HepG2 (cell line): ENCODE measurements around the gene RCOR1. TPM values are rescaled to one million over a fixed set of nuclear protein-coding genes. Genes with fewer than 3 reads are reported as not detected.

ENCODE experiments used
- E2F1 ChIP-seq: sonication (generic); formaldehyde crosslinking; IDR thresholded peaks from 2 replicates; pipeline ENCODE4 v1.5.0; 2020; ENCODE audit warnings: missing genetic modification reagents
- FOXA3 ChIP-seq: IDR thresholded peaks from 2 replicates; pipeline ENCODE4 v1.6.1; 2016; ENCODE audit warnings: missing genetic modification reagents, missing compliant biosample characterization
- HNF1A ChIP-seq, 2 experiments: sonication (generic) in 1 of 2; formaldehyde crosslinking in 1 of 2; IDR thresholded peaks; 2 replicates each; pipeline versions ENCODE4 v1.4.0 to v1.6.1; 2016 to 2020; ENCODE audit warnings: borderline replicate concordance in 1 of 2, low read depth in 1 of 2, mild to moderate bottlenecking in 1 of 2, missing genetic modification reagents in 1 of 2
- KDM1A ChIP-seq: IDR thresholded peaks from 2 replicates; pipeline ENCODE4 v1.6.1; 2016; ENCODE audit warnings: missing compliant biosample characterization
- NR2F6 ChIP-seq, 2 experiments: IDR thresholded peaks; 2 replicates each; pipeline ENCODE4 v1.6.1; 2016; ENCODE audit warnings: antibody characterized with exemption in 1 of 2, mild to moderate bottlenecking in 1 of 2
- PHF5A ChIP-seq: IDR thresholded peaks from one replicate; pipeline ENCODE4 v1.6.1; 2018; ENCODE audit warnings: low read depth, missing genetic modification reagents; ENCODE audit not compliant: unreplicated experiment
- POLR2G ChIP-seq: fragments of 200-400 bp; formaldehyde crosslinking; IDR thresholded peaks from 2 replicates; pipeline ENCODE4 v1.6.1; 2018; ENCODE audit warnings: mild to moderate bottlenecking, low read depth, low read length, moderate library complexity
- RAD21 ChIP-seq: fragments of 450-650 bp; formaldehyde crosslinking; IDR thresholded peaks from 2 replicates; pipeline ENCODE4 v1.5.0; 2020; ENCODE audit warnings: mild to moderate bottlenecking
- SMC3 ChIP-seq: IDR thresholded peaks from 2 replicates; pipeline ENCODE4 v1.6.1; 2011; ENCODE audit warnings: low read length, improper control_type of control experiment
- ZSCAN31 ChIP-seq: sonication (generic); formaldehyde crosslinking; IDR thresholded peaks from 2 replicates; pipeline ENCODE4 v1.5.0; 2020; ENCODE audit warnings: low read depth, mild to moderate bottlenecking, missing genetic modification reagents
- polyA plus RNA-seq, 8 experiments: library from polyadenylated mRNA; depleted of rRNA in 3 of 8; stranded (reverse) in 7 of 8; unstranded in 1 of 8; fragments of >200 nt; fragmentation: Illumina TruSeq in 4 of 8; extraction: Trizol in 4 of 8; gene quantifications; 2 replicates each; pipeline versions ENCODE4 v1.2.1 to v1.2.3, GENCODE V29; 2011 to 2016; ENCODE audit warnings: low read depth in 4 of 8, missing spikeins in 1 of 8, mixed read lengths in 1 of 8; ENCODE audit not compliant: insufficient read depth in 1 of 8
- total RNA-seq, 5 experiments: library from RNA; depleted of rRNA; stranded (reverse); fragments of >200 nt; fragmentation: Illumina TruSeq; extraction: Trizol; gene quantifications; 2 replicates each; pipeline ENCODE4 v1.2.3, GENCODE V29; 2016; ENCODE audit warnings: low read depth in 1 of 5
- TF ChIP-seq, protein P1 (sequence below): sonication (generic); formaldehyde crosslinking; IDR thresholded peaks from 2 replicates; pipeline ENCODE4 v1.5.0; 2020; ENCODE audit warnings: mild to moderate bottlenecking, missing genetic modification reagents
- TF ChIP-seq, protein P2 (sequence below): sonication (generic); formaldehyde crosslinking; IDR thresholded peaks from 2 replicates; pipeline ENCODE4 v1.5.1; 2020; ENCODE audit warnings: mild to moderate bottlenecking, missing genetic modification reagents
- TF ChIP-seq, protein P3 (sequence below), 2 experiments: sonication (generic) in 1 of 2; formaldehyde crosslinking in 1 of 2; IDR thresholded peaks; 2 replicates each; pipeline versions ENCODE4 v1.5.1 to v1.6.1; 2011 to 2020; ENCODE audit warnings: borderline replicate concordance in 1 of 2, low read depth in 1 of 2, low read length in 1 of 2, mild to moderate bottlenecking in 1 of 2, missing genetic modification reagents in 1 of 2, moderate library complexity in 1 of 2

RCOR1 gene
- total and polyA plus RNA-seq, 2 of the 13 experiments (the other 11 are each of a cell fraction or from before 2014, with no cell fraction given), result 10.2 to 11.1 TPM

DNA sequence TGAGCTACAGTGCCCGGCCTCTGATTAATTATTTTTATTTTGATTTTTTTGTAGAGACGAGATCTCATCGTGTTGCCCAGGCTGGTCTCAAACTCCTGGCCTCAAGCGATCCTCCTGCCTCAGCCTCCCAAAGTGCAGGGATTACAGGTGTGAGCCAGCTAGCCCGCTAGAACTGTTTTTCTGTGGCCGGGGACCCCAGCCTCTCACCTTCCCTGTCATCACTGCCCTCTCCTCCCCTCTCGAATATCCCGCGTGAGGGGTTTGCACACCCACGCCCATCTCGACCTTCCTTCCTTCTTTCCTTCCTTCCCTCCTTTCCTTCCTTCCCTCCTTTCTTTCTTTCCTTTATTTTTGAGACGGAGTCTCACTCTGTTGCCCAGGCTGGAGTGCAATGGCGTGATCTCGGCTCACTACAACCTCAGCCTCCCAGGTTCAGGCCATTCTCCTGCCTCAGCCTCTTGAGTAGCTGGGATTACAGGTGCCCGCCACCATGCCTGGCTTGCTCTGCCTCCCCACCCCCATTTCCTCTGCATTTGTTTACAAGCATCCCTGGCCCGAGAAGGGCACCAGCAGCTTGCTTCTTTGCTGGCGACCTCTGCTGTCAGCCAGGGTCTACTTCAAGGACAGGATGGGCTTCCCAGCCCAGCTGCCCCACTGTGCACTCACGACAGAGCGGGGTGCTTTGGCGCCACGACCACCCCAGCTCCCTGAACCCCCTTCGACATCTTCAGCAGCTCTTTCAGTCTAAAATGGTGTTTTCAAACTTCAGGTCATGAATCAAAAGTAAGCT lies 180.5 kb downstream of the RCOR1 start (continued):
- TF ChIP-seq, protein P1, sequence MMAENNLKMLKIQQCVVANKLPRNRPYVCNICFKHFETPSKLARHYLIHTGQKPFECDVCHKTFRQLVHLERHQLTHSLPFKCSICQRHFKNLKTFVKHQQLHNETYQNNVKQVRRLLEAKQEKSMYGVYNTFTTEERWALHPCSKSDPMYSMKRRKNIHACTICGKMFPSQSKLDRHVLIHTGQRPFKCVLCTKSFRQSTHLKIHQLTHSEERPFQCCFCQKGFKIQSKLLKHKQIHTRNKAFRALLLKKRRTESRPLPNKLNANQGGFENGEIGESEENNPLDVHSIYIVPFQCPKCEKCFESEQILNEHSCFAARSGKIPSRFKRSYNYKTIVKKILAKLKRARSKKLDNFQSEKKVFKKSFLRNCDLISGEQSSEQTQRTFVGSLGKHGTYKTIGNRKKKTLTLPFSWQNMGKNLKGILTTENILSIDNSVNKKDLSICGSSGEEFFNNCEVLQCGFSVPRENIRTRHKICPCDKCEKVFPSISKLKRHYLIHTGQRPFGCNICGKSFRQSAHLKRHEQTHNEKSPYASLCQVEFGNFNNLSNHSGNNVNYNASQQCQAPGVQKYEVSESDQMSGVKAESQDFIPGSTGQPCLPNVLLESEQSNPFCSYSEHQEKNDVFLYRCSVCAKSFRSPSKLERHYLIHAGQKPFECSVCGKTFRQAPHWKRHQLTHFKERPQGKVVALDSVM (CRISPR knock-in tag), result 0 out of 2 replicates have a peak, but pooled peaks have one; percentile 35
- TF ChIP-seq HNF1A (IDR thresholded peaks at IDR 0.05; ENCODE audit: low read depth) (no peak), HNF1A (CRISPR knock-in tag; IDR thresholded peaks at IDR 0.05; ENCODE audit: borderline replicate concordance) (no peak), RAD21 (peak; percentile 37; the same call in 1 of the 2 replicates), FOXA3 (CRISPR knock-in tag) (peak; percentile 75), NR2F6 (IDR thresholded peaks at IDR 0.05) (no peak), NR2F6 (CRISPR knock-in tag; IDR thresholded peaks at IDR 0.05) (peak; percentile 20; the same call in 1 of the 2 replicates), PHF5A (CRISPR knock-in tag) (no peak), SMC3 (peak; percentile 45; the same call in 1 of the 2 replicates), POLR2G (no peak), ZSCAN31 (no peak), E2F1 (CRISPR knock-in tag) (no peak), KDM1A (CRISPR knock-in tag) (peak; percentile 16; the same call in 1 of the 2 replicates)
- TF ChIP-seq, protein P2, sequence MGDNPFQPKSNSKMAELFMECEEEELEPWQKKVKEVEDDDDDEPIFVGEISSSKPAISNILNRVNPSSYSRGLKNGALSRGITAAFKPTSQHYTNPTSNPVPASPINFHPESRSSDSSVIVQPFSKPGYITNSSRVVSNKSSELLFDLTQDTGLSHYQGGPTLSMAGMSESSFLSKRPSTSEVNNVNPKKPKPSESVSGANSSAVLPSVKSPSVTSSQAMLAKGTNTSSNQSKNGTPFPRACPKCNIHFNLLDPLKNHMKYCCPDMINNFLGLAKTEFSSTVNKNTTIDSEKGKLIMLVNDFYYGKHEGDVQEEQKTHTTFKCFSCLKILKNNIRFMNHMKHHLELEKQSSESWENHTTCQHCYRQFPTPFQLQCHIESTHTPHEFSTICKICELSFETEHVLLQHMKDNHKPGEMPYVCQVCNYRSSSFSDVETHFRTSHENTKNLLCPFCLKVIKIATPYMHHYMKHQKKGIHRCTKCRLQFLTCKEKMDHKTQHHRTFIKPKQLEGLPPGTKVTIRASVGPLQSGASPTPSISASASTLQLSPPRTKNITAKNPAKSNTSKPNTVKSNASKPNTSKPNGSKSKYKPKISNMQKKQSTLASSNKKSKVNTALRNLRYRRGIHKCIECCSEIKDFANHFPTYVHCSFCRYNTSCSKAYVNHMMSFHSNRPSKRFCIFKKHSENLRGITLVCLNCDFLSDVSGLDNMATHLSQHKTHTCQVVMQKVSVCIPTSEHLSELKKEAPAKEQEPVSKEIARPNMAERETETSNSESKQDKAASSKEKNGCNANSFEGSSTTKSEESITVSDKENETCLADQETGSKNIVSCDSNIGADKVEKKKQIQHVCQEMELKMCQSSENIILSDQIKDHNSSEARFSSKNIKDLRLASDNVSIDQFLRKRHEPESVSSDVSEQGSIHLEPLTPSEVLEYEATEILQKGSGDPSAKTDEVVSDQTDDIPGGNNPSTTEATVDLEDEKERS (CRISPR knock-in tag), result 0 out of 2 replicates have a peak, but pooled peaks have one; percentile 27
- TF ChIP-seq, protein P3, sequence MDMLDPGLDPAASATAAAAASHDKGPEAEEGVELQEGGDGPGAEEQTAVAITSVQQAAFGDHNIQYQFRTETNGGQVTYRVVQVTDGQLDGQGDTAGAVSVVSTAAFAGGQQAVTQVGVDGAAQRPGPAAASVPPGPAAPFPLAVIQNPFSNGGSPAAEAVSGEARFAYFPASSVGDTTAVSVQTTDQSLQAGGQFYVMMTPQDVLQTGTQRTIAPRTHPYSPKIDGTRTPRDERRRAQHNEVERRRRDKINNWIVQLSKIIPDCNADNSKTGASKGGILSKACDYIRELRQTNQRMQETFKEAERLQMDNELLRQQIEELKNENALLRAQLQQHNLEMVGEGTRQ (IDR thresholded peaks at IDR 0.05; ENCODE audit: low read depth, low read length), result no peak
- TF ChIP-seq, protein P3 (CRISPR knock-in tag; IDR thresholded peaks at IDR 0.05; ENCODE audit: borderline replicate concordance), result no peak
